Measurements from ENCODE around the gene ARID3C. TPM values are rescaled to one million over a fixed set of nuclear protein-coding genes. Genes with fewer than 3 reads are reported as not detected.

ARID3C gene
- total and polyA plus RNA-seq, 2 of the 8 experiments (the other 6 are each of a cell fraction or from before 2014, with no cell fraction given): 0.08 TPM; not detected in 1

GRCh38 chr9:34573599-34574325 lies 55.1 kb downstream of the ARID3C start:
- Histone ChIP-seq H3K18ac (ENCODE audit: extremely low read depth, low read length) (no peak overlapping the region; the same call in 1 of the 2 replicates), H3K9me3 (ENCODE audit: insufficient read depth in 2 of 2, low read depth in 1 of 2, low read length in 1 of 2) (no peaks in the 10 kb centered on the region), H3K27ac (ENCODE audit: low read depth, low read length) (no peak overlapping the region), H2BK20ac (ENCODE audit: low read length) (0 out of 2 replicates have a peak overlapping the region, but pooled peaks have one; percentile 61), H3K56ac (replicated peaks; ENCODE audit: insufficient read length, low read depth, low read length) (no peak overlapping the region), H2AK5ac (ENCODE audit: low read depth, low read length) (no peak overlapping the region), H4K20me1 (replicated peaks in 1 of 2; ENCODE audit: control insufficient read depth in 1 of 2, insufficient read depth in 2 of 2, low read length in 2 of 2) (peaks cover 0 to 3% of the 10 kb centered on the region in 2 experiments), H4K8ac (ENCODE audit: extremely low read depth, insufficient read depth, low read length) (no peak overlapping the region), H3K27me3 (replicated peaks in 1 of 4; ENCODE audit: control insufficient read depth in 3 of 4, extremely low read depth in 1 of 4, insufficient read depth in 3 of 4, low read length in 3 of 4) (peaks cover 7 to 38% (median 30%) of the 10 kb centered on the region in 4 experiments), H2BK5ac (ENCODE audit: low read depth, low read length) (peak overlapping the region; percentile 35; the same call in 1 of the 2 replicates), H2BK15ac (ENCODE audit: low read length) (no peak overlapping the region), H3K4ac (replicated peaks; ENCODE audit: insufficient read length, low read depth, low read length) (no peak overlapping the region), H3K36me3 (ENCODE audit: control insufficient read depth in 2 of 4, insufficient read depth in 4 of 4, low read length in 3 of 4) (no peaks in the 10 kb centered on the region), H3K23me2 (ENCODE audit: low read depth, low read length) (peaks cover 16% of the 10 kb centered on the region; the same call in 1 of the 2 replicates), H3K4me2 (ENCODE audit: insufficient read depth in 1 of 2, low read depth in 2 of 2, low read length in 2 of 2) (no peak overlapping the region), H4K5ac (ENCODE audit: insufficient read length, low read depth, low read length) (no peak overlapping the region), H4K91ac (replicated peaks; ENCODE audit: insufficient read length, low read length) (no peak overlapping the region), H3K79me2 (ENCODE audit: control insufficient read depth in 1 of 2, insufficient read depth in 2 of 2, low read length in 2 of 2) (no peaks in the 10 kb centered on the region), H2BK12ac (ENCODE audit: low read depth, low read length) (no peak overlapping the region), H3K4me3 (ENCODE audit: extremely low read depth in 1 of 4, insufficient read depth in 2 of 4, low read depth in 3 of 4, low read length in 4 of 4) (no peak overlapping the region), H3K4me1 (replicated peaks in 1 of 4; ENCODE audit: control insufficient read depth in 3 of 4, insufficient read depth in 4 of 4, low read length in 3 of 4) (peaks cover 11 to 48% (median 23%) of the 10 kb centered on the region in 4 experiments), H3K23ac (ENCODE audit: insufficient read length) (no peak overlapping the region), H3K79me1 (ENCODE audit: low read depth, low read length) (no peaks in the 10 kb centered on the region), H2AFZ (ENCODE audit: low read length) (no peak overlapping the region), H3K14ac (ENCODE audit: insufficient read length) (no peak overlapping the region), H2BK120ac (replicated peaks; ENCODE audit: low read depth, low read length) (no peak overlapping the region), H3K9ac (replicated peaks in 1 of 4; ENCODE audit: extremely low read depth in 1 of 4, low read depth in 3 of 4, low read length in 3 of 4) (no peak overlapping the region)
- TF ChIP-seq NRF1 (IDR thresholded peaks at IDR 0.05; ENCODE audit: low read depth, low read length) (no peak), KDM4A (IDR thresholded peaks at IDR 0.05; ENCODE audit: low read depth, low read length, severe bottlenecking) (no peak), TEAD4 (IDR thresholded peaks at IDR 0.05; ENCODE audit: low read depth, low read length) (0 out of 2 replicates have a peak, but pooled peaks have one; percentile 33), CBX8 (IDR thresholded peaks at IDR 0.05; ENCODE audit: borderline replicate concordance, low read depth, low read length) (no peak), EZH2 (IDR thresholded peaks at IDR 0.05; ENCODE audit: low read depth, low read length, severe bottlenecking) (no peak), CTCF (IDR thresholded peaks at IDR 0.05; ENCODE audit: control extremely low read depth in 1 of 3, insufficient read depth in 1 of 3, low read depth in 1 of 3, low read length in 3 of 3) (no peak), RXRA (IDR thresholded peaks at IDR 0.05; ENCODE audit: insufficient read depth, low read depth, low read length) (no peak), CEBPB (IDR thresholded peaks at IDR 0.05; ENCODE audit: low read depth, low read length) (0 out of 2 replicates have a peak, but pooled peaks have one; percentile 10)
- POLR2A ChIA-PET (ENCODE audit: partially characterized antibody): interaction anchor here (1.0 to 1.1 kb wide), 2 partner anchors 17 to 20 kb away, joined by 3 to 4 read pairs; no protein-coding TSS in a partner anchor
- 67% methylated on average over 10 of the region's 17 CpGs; no CpG with 5 or more reads in 1 of the 2 experiments for WGBS, 2 experiments (ENCODE audit: extremely low coverage in 1 of 2, insufficient coverage in 1 of 2, insufficient read length in 1 of 2, insufficient replicate concordance in 2 of 2, low coverage in 1 of 2, low lambda C conversion rate in 2 of 2, missing lambda C conversion rate in 1 of 2)
- CTCF ChIA-PET (ENCODE audit: partially characterized antibody): interaction anchor here (0.9 to 13.8 kb wide), 12 partner anchors 11 to 179 kb away, joined by 3 to 241 read pairs (median 6); partner anchors contain the start of gene CNTFR
- no peak for FAIRE-seq
- no peak for DNase-seq (ENCODE audit: low read depth in 1 of 2, low spot score in 2 of 2)
